ENCODE measurements around the gene CLBA1. TPM values are rescaled to one million over a fixed set of nuclear protein-coding genes. Genes with fewer than 3 reads are reported as not detected.
A peak's percentile ranks its signal among the peaks of the same experiment; 100 is the strongest.

Gene CLBA1
- total RNA-seq, 1 donor from 2014 or later = 2.4 TPM

DNA sequence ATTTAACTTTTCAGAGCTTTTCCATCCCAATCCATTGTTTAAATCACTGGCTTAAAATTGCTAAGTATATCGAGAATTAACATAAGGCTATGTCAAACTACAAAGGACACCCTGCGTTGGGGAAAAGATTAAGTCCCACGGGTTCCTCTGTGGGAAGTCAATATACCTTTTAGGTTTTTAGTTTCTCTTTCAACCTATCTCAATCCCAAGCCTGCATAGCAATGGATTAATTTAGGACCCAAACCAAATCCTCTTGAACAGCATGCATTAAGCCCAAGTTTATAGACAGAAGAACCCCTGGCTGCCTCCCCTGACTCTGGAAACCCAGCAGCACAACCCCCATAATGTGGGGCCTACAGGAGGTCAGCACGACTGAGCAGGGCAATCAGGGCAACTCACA is 29.0 kb downstream of the CLBA1 start:
- Histone ChIP-seq H3K9me3 (replicated peaks) (no peaks in the 10 kb centered on the region), H3K27ac (replicated peaks) (no peak overlapping the region), H3K27me3 (ENCODE audit: low read depth) (no peaks in the 10 kb centered on the region), H3K36me3 (peaks cover 22% of the 10 kb centered on the region), H3K4me1 (peaks cover 22% of the 10 kb centered on the region), H3K4me3 (no peak overlapping the region)
- TF ChIP-seq, protein P1, sequence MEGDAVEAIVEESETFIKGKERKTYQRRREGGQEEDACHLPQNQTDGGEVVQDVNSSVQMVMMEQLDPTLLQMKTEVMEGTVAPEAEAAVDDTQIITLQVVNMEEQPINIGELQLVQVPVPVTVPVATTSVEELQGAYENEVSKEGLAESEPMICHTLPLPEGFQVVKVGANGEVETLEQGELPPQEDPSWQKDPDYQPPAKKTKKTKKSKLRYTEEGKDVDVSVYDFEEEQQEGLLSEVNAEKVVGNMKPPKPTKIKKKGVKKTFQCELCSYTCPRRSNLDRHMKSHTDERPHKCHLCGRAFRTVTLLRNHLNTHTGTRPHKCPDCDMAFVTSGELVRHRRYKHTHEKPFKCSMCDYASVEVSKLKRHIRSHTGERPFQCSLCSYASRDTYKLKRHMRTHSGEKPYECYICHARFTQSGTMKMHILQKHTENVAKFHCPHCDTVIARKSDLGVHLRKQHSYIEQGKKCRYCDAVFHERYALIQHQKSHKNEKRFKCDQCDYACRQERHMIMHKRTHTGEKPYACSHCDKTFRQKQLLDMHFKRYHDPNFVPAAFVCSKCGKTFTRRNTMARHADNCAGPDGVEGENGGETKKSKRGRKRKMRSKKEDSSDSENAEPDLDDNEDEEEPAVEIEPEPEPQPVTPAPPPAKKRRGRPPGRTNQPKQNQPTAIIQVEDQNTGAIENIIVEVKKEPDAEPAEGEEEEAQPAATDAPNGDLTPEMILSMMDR (IDR thresholded peaks at IDR 0.05; ENCODE audit: borderline replicate concordance) = no peak
- intact Hi-C loops (cut with micrococcal nuclease) = no loop called here
- no peak for DNase-seq

DNA sequence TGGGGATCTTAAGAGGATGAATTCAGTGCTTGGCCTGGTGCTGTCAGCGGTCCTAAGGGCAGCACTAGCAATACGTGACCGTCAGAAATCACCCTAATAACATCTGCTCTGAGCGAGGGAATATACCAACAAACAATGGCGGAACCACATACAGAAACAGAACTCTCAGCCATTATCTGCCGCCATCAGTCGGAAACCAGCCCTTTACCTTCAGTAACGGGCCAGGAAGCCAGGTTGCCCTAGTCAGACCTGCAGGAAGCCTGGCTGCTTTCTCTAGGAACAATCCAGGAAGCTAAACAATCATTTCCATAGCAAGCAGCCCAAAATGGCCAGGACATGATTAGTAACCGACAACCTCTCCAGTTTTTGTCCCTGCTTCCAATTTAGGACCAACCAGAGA is 29.7 kb downstream of the CLBA1 start:
- Histone ChIP-seq H3K9me3 (replicated peaks) (no peaks in the 10 kb centered on the region), H3K4me1 (peaks cover 28% of the 10 kb centered on the region), H3K36me3 (peaks cover 16% of the 10 kb centered on the region), H3K27ac (replicated peaks) (no peak overlapping the region), H3K4me3 (no peak overlapping the region), H3K27me3 (ENCODE audit: low read depth) (no peaks in the 10 kb centered on the region)
- TF ChIP-seq, protein P1 (IDR thresholded peaks at IDR 0.05; ENCODE audit: borderline replicate concordance) = no peak
- no peak for DNase-seq
- intact Hi-C loops (cut with micrococcal nuclease) = no loop called here

DNA sequence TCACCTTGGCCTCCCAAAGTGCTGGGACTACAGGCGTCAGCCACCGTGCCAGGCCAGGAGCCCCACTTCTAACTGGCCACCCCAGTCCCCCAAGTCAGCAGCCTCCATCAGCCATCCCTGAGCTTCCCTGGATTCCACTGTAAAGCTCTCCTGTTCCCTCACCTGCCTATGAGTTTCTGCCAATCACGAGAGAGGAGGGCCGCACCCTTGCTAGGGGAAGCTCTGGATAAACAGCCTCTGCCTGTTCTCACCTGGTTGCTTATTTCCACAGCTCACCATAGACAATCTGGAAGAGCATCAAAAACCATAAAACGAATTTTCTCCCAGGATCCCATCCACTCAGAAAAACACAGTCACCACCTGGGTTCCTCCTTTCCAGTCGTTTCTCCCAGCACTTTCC is 30.3 kb downstream of the CLBA1 start:
- no peaks in the 10 kb centered on the region for H3K9me3 ChIP-seq (replicated peaks)
- H3K36me3 ChIP-seq = peaks cover 10% of the 10 kb centered on the region
- DNase-seq = no peak
- H3K4me3 ChIP-seq = no peak overlapping the region
- H3K27me3 ChIP-seq (ENCODE audit: low read depth) = no peaks in the 10 kb centered on the region
- intact Hi-C loops (cut with micrococcal nuclease) = no loop called here
- H3K27ac ChIP-seq (replicated peaks) = no peak overlapping the region
- H3K4me1 ChIP-seq = peaks cover 34% of the 10 kb centered on the region
- TF ChIP-seq, protein P1 (IDR thresholded peaks at IDR 0.05; ENCODE audit: borderline replicate concordance) = no peak

DNA sequence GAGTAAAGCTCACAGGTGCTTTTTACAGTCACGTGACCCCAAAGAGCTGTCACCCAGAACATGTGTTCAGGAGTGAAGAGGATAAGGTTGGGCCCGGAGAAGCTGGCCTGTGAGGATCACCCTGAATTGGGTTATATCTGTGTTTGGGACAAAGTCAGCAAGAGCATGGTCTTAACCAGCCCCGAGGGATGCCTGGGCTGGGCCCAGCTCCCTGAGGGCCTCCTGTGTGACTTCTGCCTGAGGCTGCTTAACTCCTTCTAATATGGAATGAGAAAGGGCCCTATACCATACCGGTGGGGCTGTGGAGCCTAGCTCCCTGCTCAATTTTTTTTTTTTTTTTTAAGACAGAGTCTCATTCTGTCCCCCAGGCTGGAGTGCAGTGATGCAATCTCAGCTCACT is 32.8 kb downstream of the CLBA1 start:
- H3K4me3 ChIP-seq = no peak overlapping the region
- H3K9me3 ChIP-seq (replicated peaks) = no peaks in the 10 kb centered on the region
- intact Hi-C loops (cut with micrococcal nuclease) = no loop called here
- TF ChIP-seq, protein P1 (IDR thresholded peaks at IDR 0.05; ENCODE audit: borderline replicate concordance) = no peak
- H3K4me1 ChIP-seq = peaks cover 37% of the 10 kb centered on the region
- H3K36me3 ChIP-seq = no peaks in the 10 kb centered on the region
- H3K27ac ChIP-seq (replicated peaks) = no peak overlapping the region
- H3K27me3 ChIP-seq (ENCODE audit: low read depth) = no peaks in the 10 kb centered on the region
- DNase-seq = no peak

- DNase-seq = no peak
- Histone ChIP-seq H3K27me3 (ENCODE audit: low read depth) (no peaks in the 10 kb centered on the region), H3K4me3 (peak overlapping the region; percentile 94), H3K27ac (replicated peaks) (peak overlapping the region; percentile 81), H3K9me3 (replicated peaks) (no peaks in the 10 kb centered on the region), H3K4me1 (peaks cover 35% of the 10 kb centered on the region), H3K36me3 (no peaks in the 10 kb centered on the region)
- intact Hi-C loops (cut with micrococcal nuclease) = no loop called here
- TF ChIP-seq, protein P1 (IDR thresholded peaks at IDR 0.05; ENCODE audit: borderline replicate concordance) = no peak
Measured at GRCh38 chr14:105019861-105020814, 34.5 kb downstream of the CLBA1 start.

All from left ventricle myocardium inferior (tissue), 1 donor.